GM20431 (cell line): ENCODE results near the gene ANO2.

Experiments
- in situ Hi-C: fragments of 300-500 bp; cut with MseI, MboI; formaldehyde crosslinking; loops from one replicate; pipeline ENCODE4 v1.15.0; 2020; ENCODE audit warnings: low sequenced_read_pairs; ENCODE audit not compliant: unreplicated experiment

ANO2 gene

DNA sequence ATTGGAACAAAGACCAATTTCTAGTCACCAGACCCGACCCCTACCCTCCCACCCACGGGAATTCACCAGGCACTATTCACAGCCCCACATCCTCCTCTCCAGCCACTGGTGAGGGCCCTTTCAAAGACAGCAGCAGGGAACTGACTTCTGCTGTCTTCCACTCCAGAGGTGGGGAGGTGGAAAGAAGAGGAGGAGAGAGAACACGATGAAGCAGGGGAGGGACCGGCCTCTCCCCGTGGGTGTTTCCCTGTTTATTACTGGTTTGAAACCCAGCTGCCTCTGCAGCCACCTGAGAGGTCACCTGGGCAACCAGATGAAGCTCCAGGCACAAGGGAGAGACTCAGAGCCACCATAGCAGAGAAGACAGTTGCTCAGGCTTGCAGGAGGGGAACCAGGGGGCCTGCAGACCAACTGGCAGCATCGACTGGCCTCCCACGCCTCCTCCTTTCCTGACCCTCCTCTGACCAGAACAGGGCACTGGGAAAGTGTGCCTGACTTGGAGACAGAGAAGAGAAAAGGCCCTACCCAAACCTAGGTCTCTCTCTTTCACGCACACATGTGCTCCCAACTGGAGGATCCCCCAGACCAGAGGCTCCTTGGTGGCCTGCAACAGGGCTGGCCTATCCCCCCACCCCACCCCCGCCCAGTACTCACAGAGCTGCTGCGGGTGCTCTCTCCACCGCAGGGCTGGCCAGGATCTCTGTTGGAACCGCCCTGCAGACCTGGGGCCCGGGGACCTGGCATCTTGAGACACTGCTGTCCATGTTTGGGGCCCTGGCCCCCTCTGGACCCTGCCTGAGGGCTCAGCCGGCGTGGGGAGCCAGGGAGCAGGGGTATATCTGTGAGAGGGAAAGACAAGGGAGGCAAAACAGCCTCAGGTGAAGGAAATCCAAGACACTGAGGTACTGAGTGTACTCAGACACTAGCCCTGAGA is 22.8 kb downstream of the ANO2 start:
- in situ Hi-C loops, result no loop called here

DNA sequence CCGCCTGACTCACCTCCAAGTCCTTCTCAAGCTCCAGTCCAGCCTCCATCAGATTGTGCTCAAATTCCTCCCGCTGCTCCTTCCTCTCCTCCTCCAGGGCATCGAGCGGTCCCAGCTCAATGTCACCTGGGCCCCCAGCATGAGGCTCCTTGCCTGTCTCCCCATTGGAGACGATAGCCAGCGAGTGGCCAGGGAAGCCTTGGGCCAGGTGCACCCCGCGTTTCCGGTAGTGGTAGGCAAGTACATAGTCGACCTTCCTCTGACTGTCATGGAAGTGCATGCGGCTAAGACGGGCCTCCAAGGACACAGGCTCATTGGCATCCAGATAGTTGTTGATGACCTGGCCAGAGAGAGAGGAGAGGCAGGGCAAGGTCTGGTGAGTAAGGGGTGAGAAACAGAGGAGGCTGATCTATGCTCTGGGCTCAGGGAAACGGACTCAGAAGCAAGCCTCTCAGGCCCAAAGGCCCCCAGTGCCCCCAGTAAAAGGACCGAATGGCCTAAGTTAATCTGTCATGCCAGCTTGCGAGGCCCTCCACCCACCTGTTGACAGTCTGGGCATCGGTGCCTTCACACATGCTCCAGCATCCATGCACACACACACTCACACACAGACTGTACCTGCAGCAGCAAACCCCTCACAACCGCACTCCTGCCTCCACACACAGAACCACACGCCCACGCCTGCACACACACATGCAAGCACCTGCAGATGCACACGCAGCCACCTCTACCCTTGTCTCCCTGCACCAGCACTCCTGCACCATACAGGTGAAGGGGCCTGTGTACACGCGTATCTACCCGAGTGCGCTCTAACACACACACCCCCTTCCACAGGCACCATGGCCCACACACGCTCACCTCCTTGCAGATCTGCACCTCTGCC is 23.8 kb downstream of the ANO2 start:
- in situ Hi-C loops, result no loop called here

- in situ Hi-C loops, result no loop called here
These were observed 28.2 kb downstream of the ANO2 start for GRCh38 chr12:5916785-5917290.

DNA sequence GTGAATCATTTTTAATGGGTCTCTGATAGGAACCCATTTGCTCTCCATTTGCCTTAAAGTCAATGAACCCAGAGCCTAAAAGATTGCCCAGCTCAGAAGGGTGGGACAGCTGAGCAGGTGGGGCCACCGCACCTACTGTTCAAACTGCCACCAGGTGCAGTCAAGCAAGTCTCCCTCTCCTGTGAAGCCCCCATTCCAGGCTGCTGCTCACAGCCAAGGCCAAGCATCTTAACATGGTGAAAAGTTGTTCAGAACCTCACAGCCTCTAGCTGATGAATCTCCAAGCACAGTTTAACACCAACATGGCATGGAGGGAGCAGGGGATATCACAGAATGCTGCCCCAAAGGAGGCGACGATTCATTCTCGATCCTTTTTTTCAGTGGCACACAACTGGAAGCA is 29.5 kb downstream of the ANO2 start:
- in situ Hi-C loops, result no loop called here

- in situ Hi-C loops, result no loop called here
These were observed 30.5 kb downstream of the ANO2 start for GRCh38 chr12:5914387-5915149.

- in situ Hi-C loops, result no loop called here
These were observed 31.7 kb downstream of the ANO2 start for GRCh38 chr12:5913387-5913786.

DNA sequence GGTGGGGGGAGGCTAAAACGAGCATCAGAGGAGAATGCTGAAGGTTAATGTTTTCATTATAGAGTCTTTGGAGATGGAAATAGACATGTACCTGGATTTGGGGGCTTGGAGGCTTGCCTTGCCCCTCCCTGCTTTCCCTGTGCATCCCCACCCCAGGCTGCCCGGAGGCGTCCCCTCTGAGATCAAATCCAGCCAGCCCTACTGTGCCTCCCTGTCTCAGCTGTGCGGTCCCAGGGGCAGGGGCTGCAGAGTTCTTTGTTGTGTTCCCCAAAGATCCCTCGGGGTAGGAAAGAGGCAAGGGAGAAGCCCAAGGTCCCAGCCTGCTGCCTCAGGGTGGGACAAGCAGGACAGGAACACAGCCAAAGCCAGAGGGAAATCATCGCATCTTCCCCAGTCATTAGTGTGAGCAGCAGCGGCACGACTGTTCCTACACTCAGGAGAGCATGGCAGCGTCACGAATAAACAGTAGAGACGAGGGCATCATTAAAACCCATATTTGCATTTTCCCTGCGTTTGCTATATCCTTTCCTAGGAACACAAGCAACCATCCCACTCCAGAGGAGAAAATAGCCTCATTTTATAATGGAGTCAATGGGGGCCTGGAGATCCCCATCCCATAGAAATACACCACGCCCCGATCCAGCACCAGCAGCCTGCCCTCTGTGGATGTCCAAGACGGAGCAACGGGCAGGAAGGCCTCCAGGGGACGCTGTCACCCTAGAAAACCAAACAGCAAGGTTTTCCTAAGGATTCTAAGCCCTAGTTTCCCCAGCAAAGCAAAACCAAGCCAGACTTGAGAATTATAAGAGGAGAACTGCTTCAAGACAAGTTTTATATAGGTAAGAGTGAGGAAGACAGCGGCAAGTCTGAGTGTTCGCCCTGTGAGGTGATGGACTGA is 32.4 kb downstream of the ANO2 start:
- in situ Hi-C loops, result no loop called here

GRCh38 chr12:5912011-5912410 is 33.0 kb downstream of the ANO2 start:
- in situ Hi-C loops, result no loop called here

- in situ Hi-C loops, result no loop called here
These were observed 34.1 kb downstream of the ANO2 start for GRCh38 chr12:5910790-5911548.

GRCh38 chr12:5909560-5909959 is 35.5 kb downstream of the ANO2 start:
- in situ Hi-C loops, result no loop called here

- in situ Hi-C loops, result no loop called here
These were observed 36.8 kb downstream of the ANO2 start for GRCh38 chr12:5908251-5908650.

- in situ Hi-C loops, result no loop called here
These were observed 37.3 kb downstream of the ANO2 start for GRCh38 chr12:5907807-5908206.

DNA sequence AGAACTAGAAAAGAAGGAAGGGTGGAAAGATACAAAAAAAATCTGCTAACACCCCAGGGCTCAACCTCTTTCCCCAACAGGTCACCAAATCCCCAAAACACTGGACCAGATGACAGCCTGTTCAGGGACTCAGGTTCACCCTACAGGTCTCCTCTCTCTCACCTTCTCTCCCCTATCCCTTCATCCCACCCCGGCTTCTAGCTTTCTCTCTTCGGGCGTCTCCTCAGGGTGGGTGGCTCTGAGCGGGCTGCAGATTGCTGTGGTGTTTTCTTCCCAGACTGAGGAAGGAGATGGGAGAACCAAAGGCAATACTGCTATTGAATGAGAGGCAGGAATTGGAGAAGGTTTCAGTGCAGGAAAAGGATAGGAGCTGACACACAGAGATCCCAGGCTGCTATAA is 39.3 kb downstream of the ANO2 start:
- in situ Hi-C loops, result no loop called here

GRCh38 chr12:5904969-5905368 is 40.1 kb downstream of the ANO2 start:
- in situ Hi-C loops, result no loop called here

- in situ Hi-C loops, result no loop called here
These were observed 40.6 kb downstream of the ANO2 start for GRCh38 chr12:5904441-5904840.

- in situ Hi-C loops, result no loop called here
These were observed 42.3 kb downstream of the ANO2 start for GRCh38 chr12:5902736-5903135.

GRCh38 chr12:5901416-5901815 is 43.6 kb downstream of the ANO2 start:
- in situ Hi-C loops, result no loop called here

DNA sequence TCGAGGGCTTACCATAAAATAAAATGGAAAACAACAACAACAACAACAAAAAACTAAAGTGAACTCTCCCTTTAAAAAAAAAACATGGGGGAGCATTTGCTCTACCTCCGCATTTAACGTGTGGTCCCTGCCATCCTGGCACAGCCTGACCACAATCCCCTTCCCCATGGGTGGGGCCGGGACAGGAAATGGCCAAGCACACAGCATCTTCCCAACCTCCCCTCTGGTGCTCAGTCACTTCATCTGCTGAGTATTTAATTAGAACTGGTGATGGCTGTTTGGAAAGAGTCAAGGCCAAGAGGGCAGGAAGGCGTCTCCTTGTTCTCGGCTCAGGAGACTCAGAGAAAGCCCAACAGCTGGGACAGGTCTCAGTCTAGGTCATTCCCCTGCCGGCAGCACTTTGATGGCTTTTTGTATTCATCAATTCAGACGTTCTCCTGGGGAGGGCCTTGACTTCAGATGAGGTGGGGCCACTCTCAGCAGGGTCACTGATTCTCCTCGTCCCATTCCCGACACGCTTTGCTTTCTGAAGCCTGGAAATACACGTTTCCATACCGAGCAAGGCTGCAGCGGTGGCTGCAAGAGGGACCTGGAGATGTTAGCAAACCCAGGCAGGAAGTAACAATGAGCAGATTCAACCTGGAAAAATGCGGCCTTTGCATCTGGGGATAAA is 44.4 kb downstream of the ANO2 start:
- in situ Hi-C loops, result no loop called here
